ENCODE measurements around the gene RREB1.

DNA sequence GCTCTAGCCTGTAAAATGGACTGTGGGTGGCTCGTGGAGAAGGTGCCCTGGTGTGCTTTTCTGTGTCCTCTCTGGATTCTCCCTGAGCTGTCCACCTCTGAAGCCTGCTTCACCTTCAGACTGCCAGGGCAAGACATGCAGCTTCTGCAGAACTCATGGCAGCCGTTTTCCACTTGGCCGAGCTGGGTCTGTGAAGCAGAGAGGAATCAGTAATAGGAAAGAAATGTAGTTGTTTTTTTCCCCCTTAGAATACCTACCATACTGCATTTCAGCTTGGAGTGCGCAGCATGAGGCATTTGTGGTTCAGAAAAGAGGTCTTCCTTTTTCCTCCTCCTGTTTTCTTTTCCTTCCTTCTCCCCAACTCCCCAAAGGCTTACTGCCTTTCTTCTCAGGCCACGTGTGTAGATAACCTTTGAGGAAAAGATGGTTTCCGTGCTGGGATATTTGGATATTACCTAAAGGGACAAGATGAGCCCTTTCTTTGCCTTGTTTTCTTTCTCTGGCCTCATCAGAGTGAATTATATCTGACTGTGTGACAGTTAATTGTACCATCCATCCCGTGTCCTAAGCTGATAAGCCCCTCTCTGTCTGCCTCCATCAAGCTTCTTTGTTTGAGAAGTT lies 39.4 kb downstream of the RREB1 start:
- TF ChIP-seq, protein P1, sequence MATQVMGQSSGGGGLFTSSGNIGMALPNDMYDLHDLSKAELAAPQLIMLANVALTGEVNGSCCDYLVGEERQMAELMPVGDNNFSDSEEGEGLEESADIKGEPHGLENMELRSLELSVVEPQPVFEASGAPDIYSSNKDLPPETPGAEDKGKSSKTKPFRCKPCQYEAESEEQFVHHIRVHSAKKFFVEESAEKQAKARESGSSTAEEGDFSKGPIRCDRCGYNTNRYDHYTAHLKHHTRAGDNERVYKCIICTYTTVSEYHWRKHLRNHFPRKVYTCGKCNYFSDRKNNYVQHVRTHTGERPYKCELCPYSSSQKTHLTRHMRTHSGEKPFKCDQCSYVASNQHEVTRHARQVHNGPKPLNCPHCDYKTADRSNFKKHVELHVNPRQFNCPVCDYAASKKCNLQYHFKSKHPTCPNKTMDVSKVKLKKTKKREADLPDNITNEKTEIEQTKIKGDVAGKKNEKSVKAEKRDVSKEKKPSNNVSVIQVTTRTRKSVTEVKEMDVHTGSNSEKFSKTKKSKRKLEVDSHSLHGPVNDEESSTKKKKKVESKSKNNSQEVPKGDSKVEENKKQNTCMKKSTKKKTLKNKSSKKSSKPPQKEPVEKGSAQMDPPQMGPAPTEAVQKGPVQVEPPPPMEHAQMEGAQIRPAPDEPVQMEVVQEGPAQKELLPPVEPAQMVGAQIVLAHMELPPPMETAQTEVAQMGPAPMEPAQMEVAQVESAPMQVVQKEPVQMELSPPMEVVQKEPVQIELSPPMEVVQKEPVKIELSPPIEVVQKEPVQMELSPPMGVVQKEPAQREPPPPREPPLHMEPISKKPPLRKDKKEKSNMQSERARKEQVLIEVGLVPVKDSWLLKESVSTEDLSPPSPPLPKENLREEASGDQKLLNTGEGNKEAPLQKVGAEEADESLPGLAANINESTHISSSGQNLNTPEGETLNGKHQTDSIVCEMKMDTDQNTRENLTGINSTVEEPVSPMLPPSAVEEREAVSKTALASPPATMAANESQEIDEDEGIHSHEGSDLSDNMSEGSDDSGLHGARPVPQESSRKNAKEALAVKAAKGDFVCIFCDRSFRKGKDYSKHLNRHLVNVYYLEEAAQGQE (IDR thresholded peaks at IDR 0.05; ENCODE audit: insufficient read depth in 1 of 2, low read depth in 2 of 2, low read length in 1 of 2) = no peak
- TF ChIP-seq POLR2AphosphoS5 (IDR thresholded peaks at IDR 0.05; ENCODE audit: low read depth, low read length) = no peak
